GM10248 (cell line): Measurements from ENCODE around the gene EPN3.

Source experiments
- CTCF ChIA-PET: fragments of 300-600 bp; sonication (Branson Sonifier 250); formaldehyde crosslinking; extraction: SDS; loops from one replicate; lab custom pipeline; 2021; ENCODE audit warnings: antibody characterized with exemption; lab: Yijun Ruan, JAX
- POLR2A ChIA-PET: fragments of 350-650 bp; sonication (Branson Sonifier 250); formaldehyde crosslinking; extraction: SDS; loops from one replicate; lab custom pipeline; 2020; ENCODE audit warnings: antibody characterized with exemption; lab: Yijun Ruan, JAX
- DNase-seq: peaks from one replicate; pipeline ENCODE4 v3.0.0; 2012; ENCODE audit errors: extremely low spot score
- CTCF ChIP-seq: IDR thresholded peaks from 2 replicates; pipeline ENCODE4 v1.5.1; 2012; ENCODE audit warnings: mild to moderate bottlenecking, low read depth; ENCODE audit errors: extremely low read depth, missing control alignments, control extremely low read depth

The EPN3 gene

GRCh38 chr17:50508573-50509460 is 23.7 kb upstream of the EPN3 start:
- POLR2A ChIA-PET = no interaction called here
- no peak for TF ChIP-seq CTCF
- CTCF ChIA-PET = interaction anchor here (1.0 to 1.5 kb wide), 5 partner anchors 8 to 33 kb away, joined by 3 to 6 read pairs (median 3); no protein-coding TSS in a partner anchor
- DNase-seq = no peak

GRCh38 chr17:50511058-50511457 is 21.5 kb upstream of the EPN3 start:
- no peak for TF ChIP-seq CTCF
- ChIA-PET POLR2A (interaction anchor here (0.5 kb wide), 1 partner anchor 14 kb away, joined by 6 read pairs; no protein-coding TSS in a partner anchor), CTCF (interaction anchor here (0.8 to 1.8 kb wide), 7 partner anchors 9 to 114 kb away, joined by 3 to 7 read pairs (median 3); partner anchors contain the start of gene LRRC59)
- peak; percentile 87 for DNase-seq

GRCh38 chr17:50513495-50513894 is 19.0 kb upstream of the EPN3 start:
- no peak for TF ChIP-seq CTCF
- DNase-seq = no peak
- ChIA-PET CTCF (no interaction called here), POLR2A (no interaction called here)

- no peak for DNase-seq
- POLR2A ChIA-PET = no interaction called here
- no peak for TF ChIP-seq CTCF
- CTCF ChIA-PET = interaction anchor here (0.8 to 1.4 kb wide), 3 partner anchors 11 to 36 kb away, joined by 3 to 9 read pairs (median 7); no protein-coding TSS in a partner anchor
Observed at GRCh38 chr17:50514388-50514787, 18.1 kb upstream of the EPN3 start.

GRCh38 chr17:50514936-50515702 is 17.4 kb upstream of the EPN3 start:
- ChIA-PET POLR2A (no interaction called here), CTCF (interaction anchor here (0.8 to 1.8 kb wide), 5 partner anchors 12 to 35 kb away, joined by 3 to 9 read pairs (median 5); no protein-coding TSS in a partner anchor)
- DNase-seq = no peak
- TF ChIP-seq CTCF = no peak

GRCh38 chr17:50517011-50517410 is 15.5 kb upstream of the EPN3 start:
- CTCF ChIA-PET = interaction anchor here (0.9 to 1.8 kb wide), 4 partner anchors 10 to 109 kb away, joined by 3 to 5 read pairs (median 3); no protein-coding TSS in a partner anchor

More at GRCh38 chr17:50517011-50517410, 15.5 kb upstream of the EPN3 start:
- TF ChIP-seq CTCF = no peak
- no peak for DNase-seq
- POLR2A ChIA-PET = no interaction called here
